KOPT-K1 (cell line): ENCODE results near the gene MYZAP.

Source experiments
- H3K27ac ChIP-seq: fragments of 200-600 bp; sonication (generic); 2 replicates; pipeline ENCODE4 v1.5.1; 2016; ENCODE audit warnings: antibody characterized with exemption, mild to moderate bottlenecking, low read depth, low read length; ENCODE audit not compliant: poor library complexity, severe bottlenecking
- H3K36me3 ChIP-seq: fragments of 200-600 bp; sonication (generic); 2 replicates; pipeline ENCODE4 v1.5.1; 2017; ENCODE audit warnings: antibody characterized with exemption, mild to moderate bottlenecking, low read length, moderate library complexity; ENCODE audit not compliant: insufficient read depth
- H3K9me3 ChIP-seq: fragments of 200-600 bp; sonication (generic); 2 replicates; pipeline ENCODE4 v1.5.1; 2017; ENCODE audit warnings: antibody characterized with exemption, low read length, mild to moderate bottlenecking; ENCODE audit not compliant: insufficient read depth, poor library complexity, severe bottlenecking

Gene MYZAP

GRCh38 chr15:57728436-57728835 is 136.7 kb downstream of the MYZAP start:
- no peaks in the 10 kb centered on the region for H3K36me3 ChIP-seq
- no peaks in the 10 kb centered on the region for H3K9me3 ChIP-seq
- H3K27ac ChIP-seq: no peak overlapping the region

DNA sequence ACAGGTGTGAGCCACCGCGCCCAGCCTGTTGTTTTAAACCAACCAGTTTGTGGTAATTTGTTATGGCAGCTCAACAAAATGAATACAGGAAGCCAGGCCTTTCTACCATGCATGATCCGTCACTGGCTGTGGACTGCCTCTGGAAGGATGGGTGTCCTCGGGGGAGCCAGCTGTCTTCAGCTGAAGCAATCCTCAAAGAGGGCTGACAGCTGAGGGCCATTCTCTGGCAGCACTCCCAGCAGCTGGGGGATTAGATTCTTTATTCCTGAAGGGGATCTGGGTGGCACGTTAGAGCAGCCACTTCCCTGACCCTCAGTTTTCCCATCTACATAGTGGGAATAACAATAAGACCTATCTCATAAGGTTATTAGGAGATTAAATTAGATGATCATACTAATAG is 139.2 kb downstream of the MYZAP start:
- no peaks in the 10 kb centered on the region for H3K36me3 ChIP-seq
- H3K27ac ChIP-seq: no peak overlapping the region
- no peaks in the 10 kb centered on the region for H3K9me3 ChIP-seq

DNA sequence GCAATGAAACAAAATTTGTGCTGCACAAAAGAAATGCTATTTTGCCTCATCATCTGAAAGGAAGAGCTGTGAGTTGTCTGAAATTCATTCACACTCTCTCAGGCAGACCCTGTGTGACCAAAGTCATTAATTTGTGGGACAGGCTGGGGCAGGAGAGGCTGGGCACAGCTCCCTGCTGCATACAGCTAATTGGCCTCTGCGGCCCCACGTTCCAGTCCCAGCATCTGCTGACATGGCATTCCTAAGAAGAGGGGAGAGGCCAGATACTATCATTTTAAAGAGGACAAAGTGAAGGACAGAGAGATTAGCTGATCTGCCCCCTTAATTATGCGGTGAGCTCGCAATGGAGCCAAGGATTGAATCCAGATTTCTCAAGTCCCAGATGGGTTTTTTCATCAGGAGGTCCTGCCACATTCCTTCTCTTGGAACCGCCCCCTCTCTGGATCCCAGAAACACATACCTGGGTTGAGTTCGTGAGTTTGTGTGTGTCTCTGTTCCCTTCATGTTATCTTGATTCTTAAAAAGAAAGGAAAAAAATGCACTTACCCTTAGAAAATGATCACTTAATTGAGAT is 139.9 kb downstream of the MYZAP start:
- no peaks in the 10 kb centered on the region for H3K9me3 ChIP-seq
- no peak overlapping the region for H3K27ac ChIP-seq
- no peaks in the 10 kb centered on the region for H3K36me3 ChIP-seq

- Histone ChIP-seq H3K27ac (no peak overlapping the region), H3K36me3 (no peaks in the 10 kb centered on the region), H3K9me3 (peaks cover 5% of the 10 kb centered on the region)
Observed at GRCh38 chr15:57732526-57733331, 141.0 kb downstream of the MYZAP start.

- peaks cover 5% of the 10 kb centered on the region for H3K9me3 ChIP-seq
Observed at GRCh38 chr15:57734860-57735259, 143.2 kb downstream of the MYZAP start.

More at GRCh38 chr15:57734860-57735259, 143.2 kb downstream of the MYZAP start:
- Histone ChIP-seq H3K27ac (no peak overlapping the region), H3K36me3 (no peaks in the 10 kb centered on the region)
